SU-DHL-6 (cell line): ENCODE data around the gene NTN5.

Experiments
- CTCF ChIP-seq: fragments of 200-600 bp; sonication (generic); IDR thresholded peaks from one replicate; pipeline ENCODE4 v1.5.1; 2017; ENCODE audit warnings: antibody characterized with exemption, mild to moderate bottlenecking, low read length, moderate library complexity; ENCODE audit not compliant: insufficient read depth, poor library complexity, severe bottlenecking
- EZH2phosphoT487 ChIP-seq: fragments of 200-600 bp; sonication (generic), shearing (Covaris generic); conservative IDR thresholded peaks from 2 replicates; pipeline ENCODE4 v1.6.1; 2018; ENCODE audit warnings: mild to moderate bottlenecking, antibody characterized with exemption, low read length, moderate library complexity, mixed read lengths

GRCh38 chr19:48698046-48698445, 25.2 kb upstream of the NTN5 start:
- no peak for TF ChIP-seq CTCF
- no peak for TF ChIP-seq EZH2phosphoT487
